ENCODE data around the gene ICA1.
A peak's percentile ranks its signal among the peaks of the same experiment; 100 is the strongest.

The ICA1 gene

GRCh38 chr7:8227261-8227660 is 34.7 kb downstream of the ICA1 start:
- DNase-seq (ENCODE audit: low spot score): no peak

- no peak for DNase-seq (ENCODE audit: low spot score)
Measured at GRCh38 chr7:8226501-8226900, 35.5 kb downstream of the ICA1 start.

- DNase-seq (ENCODE audit: low spot score): no peak
Measured at GRCh38 chr7:8221567-8221966, 40.4 kb downstream of the ICA1 start.

GRCh38 chr7:8221101-8221495 is 40.9 kb downstream of the ICA1 start:
- DNase-seq (ENCODE audit: low spot score): no peak

- DNase-seq (ENCODE audit: low spot score): no peak
Measured at GRCh38 chr7:8220376-8221100, 41.4 kb downstream of the ICA1 start.

- peak; percentile 20 for DNase-seq (ENCODE audit: low spot score)
Measured at GRCh38 chr7:8217200-8218068, 44.5 kb downstream of the ICA1 start.

GRCh38 chr7:8216334-8216690 is 45.7 kb downstream of the ICA1 start:
- DNase-seq (ENCODE audit: low spot score): no peak

GRCh38 chr7:8215648-8216333 is 46.2 kb downstream of the ICA1 start:
- no peak for DNase-seq (ENCODE audit: low spot score)

GRCh38 chr7:8214244-8214824 is 47.6 kb downstream of the ICA1 start:
- DNase-seq (ENCODE audit: low spot score): no peak

GRCh38 chr7:8213381-8213780 is 48.6 kb downstream of the ICA1 start:
- DNase-seq (ENCODE audit: low spot score): no peak

- peak; percentile 39 for DNase-seq (ENCODE audit: low spot score)
Measured at GRCh38 chr7:8212638-8213037, 49.3 kb downstream of the ICA1 start.

- peak; percentile 29 for DNase-seq (ENCODE audit: low spot score)
Measured at GRCh38 chr7:8211725-8212096, 50.3 kb downstream of the ICA1 start.

GRCh38 chr7:8210845-8211724 is 50.9 kb downstream of the ICA1 start:
- peak; percentile 40 for DNase-seq (ENCODE audit: low spot score)

- DNase-seq (ENCODE audit: low spot score): no peak
Measured at GRCh38 chr7:8209353-8209752, 52.6 kb downstream of the ICA1 start.

GRCh38 chr7:8208816-8209215 is 53.2 kb downstream of the ICA1 start:
- DNase-seq (ENCODE audit: low spot score): no peak

- no peak for DNase-seq (ENCODE audit: low spot score)
Measured at GRCh38 chr7:8206956-8207355, 55.0 kb downstream of the ICA1 start.

- no peak for DNase-seq (ENCODE audit: low spot score)
Measured at GRCh38 chr7:8205537-8205936, 56.4 kb downstream of the ICA1 start.

- no peak for DNase-seq (ENCODE audit: low spot score)
Measured at GRCh38 chr7:8205031-8205387, 57.0 kb downstream of the ICA1 start.

GRCh38 chr7:8204339-8205030 is 57.5 kb downstream of the ICA1 start:
- no peak for DNase-seq (ENCODE audit: low spot score)

GRCh38 chr7:8201846-8202441 is 60.0 kb downstream of the ICA1 start:
- no peak for DNase-seq (ENCODE audit: low spot score)

GRCh38 chr7:8200717-8201116 is 61.2 kb downstream of the ICA1 start:
- DNase-seq (ENCODE audit: low spot score): no peak

Measured in HuH-7 (cell line).